Measurements from ENCODE around the gene GTSE1.

Gene GTSE1

DNA sequence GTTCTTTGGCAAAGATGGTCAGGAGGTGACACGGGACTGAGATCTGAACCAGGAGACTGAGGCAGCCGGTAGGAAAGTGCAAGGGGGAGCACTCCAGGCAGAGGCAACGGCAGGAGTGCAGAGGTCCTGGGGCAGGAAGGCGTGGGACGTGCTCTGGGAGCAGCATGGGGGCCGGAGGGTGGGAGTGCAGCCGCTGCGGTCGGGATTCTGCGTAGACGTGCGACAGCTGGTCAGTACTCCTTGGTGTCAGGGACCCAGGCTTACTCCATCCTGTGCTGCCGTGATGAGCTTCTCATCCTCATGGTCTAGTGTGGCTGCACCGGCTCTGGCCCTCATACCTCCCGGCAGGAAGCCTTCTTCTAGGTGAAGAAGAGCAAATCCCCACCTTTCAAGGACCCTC, 21.9 kb downstream of the GTSE1 start:
- TF ChIP-seq, protein P1, sequence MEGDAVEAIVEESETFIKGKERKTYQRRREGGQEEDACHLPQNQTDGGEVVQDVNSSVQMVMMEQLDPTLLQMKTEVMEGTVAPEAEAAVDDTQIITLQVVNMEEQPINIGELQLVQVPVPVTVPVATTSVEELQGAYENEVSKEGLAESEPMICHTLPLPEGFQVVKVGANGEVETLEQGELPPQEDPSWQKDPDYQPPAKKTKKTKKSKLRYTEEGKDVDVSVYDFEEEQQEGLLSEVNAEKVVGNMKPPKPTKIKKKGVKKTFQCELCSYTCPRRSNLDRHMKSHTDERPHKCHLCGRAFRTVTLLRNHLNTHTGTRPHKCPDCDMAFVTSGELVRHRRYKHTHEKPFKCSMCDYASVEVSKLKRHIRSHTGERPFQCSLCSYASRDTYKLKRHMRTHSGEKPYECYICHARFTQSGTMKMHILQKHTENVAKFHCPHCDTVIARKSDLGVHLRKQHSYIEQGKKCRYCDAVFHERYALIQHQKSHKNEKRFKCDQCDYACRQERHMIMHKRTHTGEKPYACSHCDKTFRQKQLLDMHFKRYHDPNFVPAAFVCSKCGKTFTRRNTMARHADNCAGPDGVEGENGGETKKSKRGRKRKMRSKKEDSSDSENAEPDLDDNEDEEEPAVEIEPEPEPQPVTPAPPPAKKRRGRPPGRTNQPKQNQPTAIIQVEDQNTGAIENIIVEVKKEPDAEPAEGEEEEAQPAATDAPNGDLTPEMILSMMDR (IDR thresholded peaks at IDR 0.05; ENCODE audit: low read depth, low read length), result no peak
- H3K4me3 ChIP-seq (ENCODE audit: low read depth, low read length), result no peak overlapping the region

DNA sequence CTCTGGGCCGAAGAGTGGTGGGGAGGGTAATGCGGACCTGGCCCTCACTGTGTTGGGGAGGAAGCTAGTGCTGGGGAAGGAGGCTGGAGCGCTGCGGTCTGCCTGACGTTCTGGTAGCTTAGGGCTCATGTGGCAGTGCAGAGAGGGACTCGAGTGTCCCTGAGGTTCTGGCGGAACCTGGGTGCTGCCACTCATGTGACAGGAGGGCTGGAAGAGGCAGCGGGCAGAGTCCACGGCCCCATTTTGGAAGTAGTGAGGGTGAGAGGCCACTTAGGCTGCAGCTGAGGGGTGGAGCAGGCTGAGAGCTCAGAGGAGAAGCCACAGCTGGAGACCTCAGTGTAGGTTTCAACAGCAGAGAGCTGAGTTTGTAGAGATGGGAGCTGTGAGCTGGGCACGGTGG, 22.6 kb downstream of the GTSE1 start:
- no peak overlapping the region for H3K4me3 ChIP-seq (ENCODE audit: low read depth, low read length)
- TF ChIP-seq, protein P1 (IDR thresholded peaks at IDR 0.05; ENCODE audit: low read depth, low read length), result no peak

- TF ChIP-seq, protein P1 (IDR thresholded peaks at IDR 0.05; ENCODE audit: low read depth, low read length), result no peak
Measured at GRCh38 chr22:46320166-46320710, 23.6 kb downstream of the GTSE1 start.

GRCh38 chr22:46320716-46321386, 24.2 kb downstream of the GTSE1 start:
- H3K4me3 ChIP-seq (ENCODE audit: low read depth, low read length), result no peak overlapping the region
- TF ChIP-seq, protein P1 (IDR thresholded peaks at IDR 0.05; ENCODE audit: low read depth, low read length), result no peak

More at GRCh38 chr22:46320166-46320710, 23.6 kb downstream of the GTSE1 start:
- no peak overlapping the region for H3K4me3 ChIP-seq (ENCODE audit: low read depth, low read length)

DNA sequence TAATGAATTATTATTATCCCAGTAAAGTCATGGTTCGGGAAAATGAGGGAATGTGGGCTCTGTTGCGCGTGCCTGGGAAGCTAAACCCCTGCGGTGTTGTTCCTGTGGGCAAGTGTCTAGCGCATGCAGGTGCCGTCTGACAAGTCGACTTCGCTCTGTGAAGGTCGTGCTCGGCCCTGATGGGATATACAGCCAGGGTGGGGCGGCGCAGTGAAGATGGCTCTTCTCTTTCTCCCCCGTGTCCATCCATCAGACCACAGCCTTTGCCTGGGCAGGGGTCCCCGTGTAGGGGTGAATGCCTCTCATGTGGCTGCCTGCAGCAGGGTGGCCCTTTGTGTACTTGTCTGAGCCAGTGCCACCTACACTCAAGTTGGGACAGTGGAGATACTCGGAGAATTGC, 26.0 kb downstream of the GTSE1 start:
- TF ChIP-seq, protein P1 (IDR thresholded peaks at IDR 0.05; ENCODE audit: low read depth, low read length), result no peak
- H3K4me3 ChIP-seq (ENCODE audit: low read depth, low read length), result no peak overlapping the region

GRCh38 chr22:46323162-46323561, 26.5 kb downstream of the GTSE1 start:
- no peak overlapping the region for H3K4me3 ChIP-seq (ENCODE audit: low read depth, low read length)
- TF ChIP-seq, protein P1 (IDR thresholded peaks at IDR 0.05; ENCODE audit: low read depth, low read length), result no peak

- TF ChIP-seq, protein P1 (IDR thresholded peaks at IDR 0.05; ENCODE audit: low read depth, low read length), result no peak
- no peak overlapping the region for H3K4me3 ChIP-seq (ENCODE audit: low read depth, low read length)
Measured at GRCh38 chr22:46326066-46326680, 29.5 kb downstream of the GTSE1 start.
